Measurements from ENCODE around the gene HHLA2.
"Not testable (repeated sequence)": the region's sequence is repeated elsewhere in the genome, so short reads cannot be mapped to it uniquely, and the experiment has no call there.

Gene HHLA2

DNA sequence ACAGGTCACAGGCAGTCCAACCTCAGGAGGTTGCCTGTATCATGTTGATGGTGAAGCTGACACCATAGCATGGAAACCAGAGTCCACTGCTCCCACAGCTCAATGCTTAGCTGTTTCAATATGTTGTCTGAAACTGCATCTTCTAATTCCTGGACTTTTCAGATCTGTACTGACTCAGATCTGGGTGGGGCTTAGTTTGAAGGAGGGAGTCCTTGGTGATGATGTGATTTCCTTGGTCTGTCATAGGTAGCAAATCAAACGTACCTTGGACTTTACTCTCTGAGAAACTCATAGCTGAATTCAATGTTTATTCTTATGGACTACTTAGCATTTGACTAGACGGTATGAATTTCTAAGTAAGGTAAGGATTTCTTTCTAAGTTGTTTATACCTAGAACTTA, at the start of gene HHLA2:
HHLA2 (plus strand) TSS at position 310 of the 400 bp plus-strand sequence. CDS start 55,266 bp downstream, outside the sequence.
- DNase-seq, result no peak

GRCh38 chr3:108250626-108251025, 45.7 kb upstream of the HHLA2 start:
- DNase-seq, result no peak

- no peak for DNase-seq
Measured at GRCh38 chr3:108251265-108251664, 45.1 kb upstream of the HHLA2 start.

DNA sequence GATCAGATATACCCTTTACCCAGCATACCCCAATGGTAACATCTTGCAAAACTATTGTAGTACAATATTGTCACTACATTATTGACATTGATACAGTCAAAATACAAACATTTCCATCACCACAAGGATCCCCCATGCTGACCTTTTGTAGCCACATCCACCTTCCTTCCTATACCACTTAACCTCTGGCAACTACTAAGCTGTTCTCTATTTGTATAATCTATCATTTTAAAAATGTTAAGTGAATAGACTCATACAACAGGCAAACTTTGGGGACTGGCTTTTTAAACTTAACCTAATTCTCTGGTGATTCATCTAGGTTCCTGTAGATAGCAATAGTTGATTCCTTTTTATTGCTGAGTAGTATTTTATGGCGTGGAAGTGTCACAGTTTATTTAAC, 44.5 kb upstream of the HHLA2 start:
- no peak for DNase-seq

DNA sequence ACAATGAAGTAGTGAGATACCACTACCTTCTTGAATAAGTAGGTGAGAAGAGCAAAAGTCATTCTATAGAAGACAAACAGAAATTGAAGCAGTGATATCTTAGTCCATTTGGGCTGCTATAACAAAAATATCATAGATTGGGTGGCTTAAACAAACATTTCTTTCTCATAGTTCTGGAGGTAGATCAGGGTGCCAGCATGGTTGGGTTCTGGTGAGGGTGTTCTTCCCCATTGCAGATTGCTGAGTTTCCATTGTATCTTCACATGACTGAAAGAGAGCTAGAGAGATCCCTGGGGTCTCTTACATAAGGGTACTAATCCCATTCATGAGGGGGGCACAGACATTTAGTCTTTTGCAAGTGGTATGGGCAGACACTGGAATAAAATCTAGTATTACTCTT, 41.2 kb upstream of the HHLA2 start:
- no peak for DNase-seq

DNA sequence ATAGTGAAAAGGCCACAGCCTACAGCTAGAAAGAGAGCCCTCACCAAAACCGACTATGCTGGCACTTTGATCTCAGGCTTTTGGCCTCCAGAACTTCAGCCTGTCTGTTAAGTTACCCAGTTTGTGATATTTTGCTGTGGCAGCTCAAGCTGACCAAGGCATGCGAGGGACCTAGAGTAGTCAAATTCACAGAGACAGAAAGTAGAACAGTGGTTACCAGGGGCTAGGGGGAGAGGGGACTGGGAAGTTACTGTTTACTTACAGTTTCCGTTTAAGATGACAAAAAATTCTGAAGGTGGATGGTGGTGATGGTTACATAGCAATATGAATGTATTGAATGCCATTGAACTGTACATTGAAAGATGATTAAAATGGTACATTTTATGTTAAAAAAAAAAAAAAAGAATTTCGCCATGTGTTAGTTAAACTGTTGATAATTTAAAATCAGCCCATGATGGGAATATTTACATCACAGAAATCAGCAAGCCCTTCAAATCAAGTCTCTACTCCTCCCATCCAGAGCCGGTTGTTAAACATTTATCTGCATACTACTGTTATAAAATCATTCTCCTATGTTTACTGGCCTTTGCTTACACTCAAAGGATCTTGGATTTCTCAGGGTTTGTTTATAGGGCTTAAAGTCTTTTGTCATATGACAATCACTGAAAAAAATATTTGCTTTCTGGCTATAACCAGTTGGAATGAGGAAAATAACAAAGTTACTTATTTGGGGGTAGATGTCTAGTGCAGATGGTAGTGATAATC, 31.6 kb upstream of the HHLA2 start:
- not testable (repeated sequence) for DNase-seq

- DNase-seq, result not testable (repeated sequence)
Measured at GRCh38 chr3:108268235-108268634, 28.1 kb upstream of the HHLA2 start.

DNA sequence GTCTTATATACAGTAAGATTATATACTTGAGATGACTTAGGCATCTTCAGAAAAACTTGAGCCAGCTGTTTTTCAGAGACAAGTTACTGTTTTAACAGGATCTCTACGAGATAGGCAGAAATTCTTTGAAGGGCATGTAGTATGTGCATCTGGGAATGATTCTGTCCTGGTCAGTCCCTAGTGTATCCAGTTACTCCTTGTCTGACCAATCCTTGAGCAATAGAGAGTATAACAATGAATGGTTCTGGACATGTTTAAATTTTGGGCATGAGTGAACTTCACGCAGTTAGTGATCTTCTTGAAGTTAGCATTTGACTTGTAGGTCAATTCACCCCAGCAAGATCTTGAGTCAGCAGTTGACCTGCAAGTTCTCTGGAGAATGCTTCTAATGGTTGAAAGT, 24.7 kb upstream of the HHLA2 start:
- DNase-seq, result no peak

- not testable (repeated sequence) for DNase-seq
Measured at GRCh38 chr3:108279066-108279465, 17.3 kb upstream of the HHLA2 start.

GRCh38 chr3:108280476-108280875, 15.9 kb upstream of the HHLA2 start:
- DNase-seq, result no peak

GRCh38 chr3:108281670-108282069, 14.7 kb upstream of the HHLA2 start:
- DNase-seq, result no peak

- DNase-seq, result no peak
Measured at GRCh38 chr3:108283006-108283405, 13.3 kb upstream of the HHLA2 start.

DNA sequence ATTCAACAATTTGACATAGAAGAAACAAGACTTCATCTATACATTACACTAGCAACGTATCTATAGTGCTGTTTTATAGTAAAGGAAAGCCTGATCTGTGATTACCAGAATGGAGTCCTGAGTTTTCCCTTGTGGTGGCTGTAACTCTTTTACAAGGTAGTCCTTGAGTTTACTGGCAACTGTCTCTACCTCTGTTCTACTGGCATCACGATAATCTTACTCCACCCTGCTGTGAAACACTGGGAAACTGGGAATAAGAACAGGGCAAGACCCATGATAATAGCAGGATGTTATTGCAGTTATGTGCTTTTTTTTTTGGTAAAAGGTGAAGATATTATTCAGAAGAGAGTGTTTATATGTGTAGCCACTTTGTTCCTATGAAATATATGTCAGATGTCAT, 12.4 kb upstream of the HHLA2 start:
- DNase-seq, result no peak

- DNase-seq, result no peak
Measured at GRCh38 chr3:108285176-108285575, 11.2 kb upstream of the HHLA2 start.

GRCh38 chr3:108287146-108287545, 9.2 kb upstream of the HHLA2 start:
- DNase-seq, result no peak

- not testable (repeated sequence) for DNase-seq
Measured at GRCh38 chr3:108288193-108288592, 8.2 kb upstream of the HHLA2 start.

DNA sequence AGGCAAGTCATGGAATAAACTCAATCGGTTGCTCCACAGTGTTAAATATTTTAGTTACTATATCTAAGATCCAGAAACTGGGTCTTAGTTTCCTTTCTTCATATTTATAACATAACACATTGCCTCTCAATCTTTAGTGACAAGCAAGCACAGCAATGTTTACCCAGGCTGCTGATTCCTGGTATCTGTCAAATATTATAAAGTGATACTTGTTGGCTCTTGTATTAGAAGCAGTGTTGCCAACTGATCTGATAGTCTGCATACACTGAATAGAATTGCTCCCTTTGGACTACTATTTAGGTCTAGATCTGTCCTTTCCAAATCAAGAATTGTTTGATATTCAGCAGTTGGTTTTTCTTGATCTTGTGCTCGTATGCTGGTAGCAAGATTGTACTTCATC, 7.2 kb upstream of the HHLA2 start:
- no peak for DNase-seq

DNA sequence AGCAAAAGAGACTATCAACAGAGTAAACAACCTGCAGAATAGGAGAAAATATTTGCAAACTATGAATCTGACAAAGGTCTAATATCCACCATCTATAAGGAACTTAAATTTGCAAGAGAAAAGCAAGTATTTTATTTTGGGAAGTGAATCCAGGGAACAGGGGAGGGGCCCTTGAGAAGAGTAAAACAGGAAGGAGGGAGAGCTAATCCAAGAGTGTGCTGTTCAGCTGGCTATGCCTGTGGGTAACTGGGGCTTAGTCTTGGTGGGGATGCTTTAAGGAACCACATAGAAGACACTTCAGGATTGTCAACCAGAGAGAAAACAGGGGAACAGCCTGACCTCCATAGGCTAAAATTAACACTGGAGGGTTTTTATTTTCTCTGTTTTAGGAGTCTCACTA, 3.9 kb upstream of the HHLA2 start:
- DNase-seq, result no peak

GRCh38 chr3:108292905-108293328, 3.4 kb upstream of the HHLA2 start:
- no peak for DNase-seq

DNA sequence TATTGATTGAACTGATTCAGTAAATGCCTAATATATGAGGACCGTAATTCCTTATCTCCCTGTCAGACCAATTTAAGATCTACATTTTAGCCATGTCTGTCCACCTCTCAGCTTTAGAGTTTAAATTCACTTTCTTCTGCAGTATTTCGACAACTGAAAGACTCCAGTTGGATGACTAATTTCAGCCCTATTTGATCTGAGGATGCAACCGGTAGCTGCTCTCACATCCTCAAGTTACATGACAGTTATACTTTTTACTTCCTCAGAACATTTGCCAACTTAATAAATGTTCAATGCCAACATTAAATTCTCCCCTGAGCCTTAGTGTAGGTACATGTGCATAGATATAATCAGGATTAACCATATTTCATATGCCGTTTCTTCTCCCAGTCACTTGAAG, 2.5 kb upstream of the HHLA2 start:
- DNase-seq, result no peak

DNA sequence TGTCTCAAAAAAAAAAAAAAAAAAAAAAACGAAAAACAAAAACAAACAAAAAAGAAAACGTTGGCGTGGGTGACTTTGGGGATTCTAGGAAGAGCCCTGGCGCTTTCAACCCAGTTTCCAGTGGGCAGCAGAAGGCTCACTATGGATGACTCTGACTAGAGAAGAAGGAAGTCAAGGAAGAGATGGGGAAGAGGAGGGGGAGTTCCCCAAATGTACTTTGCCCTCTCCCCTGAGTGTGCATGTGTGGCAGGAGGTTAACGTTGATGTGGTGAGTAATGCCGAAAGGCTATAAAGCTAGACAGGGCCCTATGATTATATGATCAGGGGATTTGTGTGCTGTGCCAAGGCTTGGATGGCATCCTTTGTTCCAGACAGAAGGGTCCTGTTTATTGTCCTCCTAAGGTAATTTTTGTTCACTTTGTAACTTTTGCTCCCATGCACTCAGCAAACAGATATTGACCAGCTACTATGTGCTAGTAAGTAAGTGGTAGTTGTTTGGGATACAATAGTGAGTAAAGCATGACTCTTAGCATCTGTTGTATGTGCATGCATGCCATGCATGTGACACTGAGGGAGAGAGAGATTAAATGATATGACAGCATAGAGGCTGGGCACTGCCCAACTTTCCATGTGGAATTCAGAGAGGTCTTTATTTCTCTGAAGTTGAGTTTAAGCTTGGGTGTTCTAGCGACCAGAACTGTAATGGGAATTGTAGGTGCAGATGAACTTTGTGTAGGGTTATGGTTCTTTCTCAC, 750 bp upstream of the HHLA2 start:
- no peak for DNase-seq

DNA sequence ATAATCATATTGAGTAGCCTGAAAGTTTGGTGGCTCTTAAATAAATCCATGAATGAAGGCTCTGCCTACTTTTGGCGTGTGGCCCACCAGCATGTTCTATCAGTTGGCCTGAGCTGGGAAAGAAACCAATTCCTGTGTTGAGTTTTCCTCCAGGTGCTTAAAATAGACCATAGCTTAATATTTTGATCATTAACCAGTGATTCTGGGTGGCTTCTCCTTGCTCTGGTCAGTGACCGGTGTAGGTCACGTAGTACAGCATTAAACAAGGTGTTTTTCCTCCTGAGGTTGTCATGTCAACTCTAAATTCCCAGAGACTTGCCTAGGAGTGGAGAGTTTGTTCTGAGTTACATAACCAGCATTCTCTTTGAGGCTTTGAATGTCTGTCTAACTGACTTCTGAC, 1.3 kb downstream of the HHLA2 start:
- DNase-seq, result no peak

GRCh38 chr3:108298056-108298455, 1.7 kb downstream of the HHLA2 start:
- DNase-seq, result no peak

- no peak for DNase-seq
Measured at GRCh38 chr3:108300103-108300849, 3.9 kb downstream of the HHLA2 start.

All from NCI-H1417 treated with DMSO at 0.1 percent for 48 hours (cell line).